Skeletal muscle tissue (tissue), 4 donors: Measurements from ENCODE around the gene BCL2L1. TPM values are rescaled to one million over a fixed set of nuclear protein-coding genes. Genes with fewer than 3 reads are reported as not detected.

Source experiments
- H3K27ac ChIP-seq: one replicate; pipeline ENCODE4 v1.7.0; 2013; ENCODE audit warnings: mild to moderate bottlenecking, low read depth, low read length, inconsistent platforms
- H3K27me3 ChIP-seq, 3 donors: one replicate each; pipeline ENCODE4 v1.7.0; 2013; ENCODE audit warnings: low read length in 3 of 3; ENCODE audit not compliant: control insufficient read depth in 3 of 3, insufficient read depth in 3 of 3
- H3K36me3 ChIP-seq, 3 donors: one replicate each; pipeline ENCODE4 v1.7.0; 2013; ENCODE audit warnings: low read length in 3 of 3; ENCODE audit not compliant: control insufficient read depth in 3 of 3, insufficient read depth in 3 of 3
- H3K4me1 ChIP-seq, 3 donors: one replicate each; pipeline ENCODE4 v1.7.0; 2013; ENCODE audit warnings: low read length in 3 of 3, mild to moderate bottlenecking in 3 of 3; ENCODE audit not compliant: control insufficient read depth in 3 of 3, insufficient read depth in 3 of 3
- H3K4me3 ChIP-seq, 3 donors: one replicate each; pipeline ENCODE4 v1.7.0; 2013; ENCODE audit warnings: low read length in 3 of 3
- H3K9ac ChIP-seq, 3 donors: one replicate each; pipeline ENCODE4 v1.7.0; 2013; ENCODE audit warnings: low read length in 3 of 3, mild to moderate bottlenecking in 3 of 3, moderate library complexity in 2 of 3, low read depth in 1 of 3
- H3K9me3 ChIP-seq, 3 donors: one replicate each; pipeline ENCODE4 v1.7.0; 2013; ENCODE audit warnings: low read length in 3 of 3; ENCODE audit not compliant: control insufficient read depth in 3 of 3
- total RNA-seq: library from RNA; depleted of rRNA; stranded (reverse); fragments of >200 nt; gene quantifications from one replicate; pipeline ENCODE4 v1.2.3, GENCODE V29; 2014
- donor health status: Osteomylitis.

Gene BCL2L1
- total RNA-seq, 1 donor from 2014 or later, result 44.9 TPM

DNA sequence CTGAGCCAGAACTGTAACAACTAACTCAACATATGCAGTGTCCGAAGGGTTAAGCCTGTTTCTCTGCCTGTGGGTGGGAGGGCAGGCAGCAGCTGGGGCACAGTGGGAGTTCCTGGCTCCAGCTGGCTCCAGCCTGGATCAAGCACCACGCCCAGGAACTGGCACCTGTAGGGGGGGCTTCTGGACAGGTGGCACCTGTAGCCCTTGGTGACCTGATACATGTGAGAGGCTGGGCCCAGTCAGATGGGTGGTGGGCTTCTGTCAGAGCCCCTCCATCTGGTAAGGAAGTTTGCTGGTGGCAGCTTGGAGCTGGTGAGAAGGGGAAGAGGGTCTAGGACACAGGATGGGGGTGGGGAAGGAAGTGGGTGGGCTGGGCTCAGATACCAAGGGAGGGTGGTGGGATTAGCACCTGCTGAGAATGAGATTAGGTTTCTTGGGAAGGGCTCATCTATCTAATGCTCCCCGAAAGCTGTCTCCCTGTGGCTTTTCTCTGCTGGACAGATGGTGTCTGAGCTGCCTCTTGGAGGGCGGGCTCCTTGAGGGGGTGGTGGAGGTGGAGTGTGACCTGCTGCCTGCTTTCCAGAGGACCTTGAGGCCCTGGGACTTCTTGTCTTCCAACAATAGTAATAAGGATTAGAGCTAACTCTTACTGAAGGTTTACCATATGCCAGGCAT, 28.5 kb downstream of the BCL2L1 start:
- H3K4me3 ChIP-seq, result no peak overlapping the region
- H3K9me3 ChIP-seq, result no peaks in the 10 kb centered on the region
- H3K27me3 ChIP-seq, result no peaks in the 10 kb centered on the region
- H3K36me3 ChIP-seq, result no peaks in the 10 kb centered on the region
- H3K9ac ChIP-seq, result no peak overlapping the region
- H3K27ac ChIP-seq, result no peak overlapping the region
- peaks cover 28 to 50% (median 44%) of the 10 kb centered on the region in 3 donors for H3K4me1 ChIP-seq

- Histone ChIP-seq H3K27ac (no peak overlapping the region), H3K27me3 (no peaks in the 10 kb centered on the region), H3K9me3 (no peaks in the 10 kb centered on the region), H3K9ac (no peak overlapping the region), H3K4me3 (no peak overlapping the region), H3K4me1 (peaks cover 20 to 43% (median 37%) of the 10 kb centered on the region in 3 donors), H3K36me3 (no peaks in the 10 kb centered on the region)
These were observed 29.3 kb downstream of the BCL2L1 start for GRCh38 chr20:31693402-31693801.

DNA sequence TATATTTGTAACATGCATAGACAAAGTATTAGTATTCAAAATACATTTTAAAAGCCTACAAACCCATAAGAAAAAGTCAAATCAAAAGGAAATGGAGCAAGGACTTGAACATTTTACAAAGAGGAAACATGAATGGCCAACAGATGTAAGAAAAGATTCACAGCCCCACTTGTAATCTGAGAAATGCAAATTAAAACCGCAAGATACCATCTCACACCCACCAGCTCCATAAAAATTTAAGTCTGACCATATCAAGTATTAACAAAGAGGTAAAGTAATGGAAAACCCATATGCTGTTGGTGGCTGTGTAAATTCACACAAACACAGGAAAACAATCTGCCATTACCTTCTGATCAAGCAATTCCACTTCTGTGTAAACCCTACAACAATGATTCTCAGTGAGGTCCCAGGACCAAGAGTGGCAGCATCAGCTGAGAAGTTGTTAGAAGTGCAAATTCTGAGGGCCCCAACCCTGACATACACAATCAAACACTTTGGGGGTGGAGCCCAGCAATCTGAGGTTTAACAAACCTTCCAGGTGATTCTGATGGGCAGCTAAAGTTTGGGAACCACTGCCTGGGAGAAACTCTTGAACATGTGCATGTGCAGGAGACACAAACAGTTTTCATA, 30.9 kb downstream of the BCL2L1 start:
- H3K36me3 ChIP-seq, result no peaks in the 10 kb centered on the region
- H3K9ac ChIP-seq, result no peak overlapping the region
- peaks cover 18 to 36% (median 31%) of the 10 kb centered on the region in 3 donors for H3K4me1 ChIP-seq

GRCh38 chr20:31690124-31690666, 32.5 kb downstream of the BCL2L1 start:
- H3K4me1 ChIP-seq, result peaks cover 19 to 23% (median 22%) of the 10 kb centered on the region in 3 donors
- H3K4me3 ChIP-seq, result no peak overlapping the region
- H3K9me3 ChIP-seq, result no peaks in the 10 kb centered on the region
- H3K36me3 ChIP-seq, result no peaks in the 10 kb centered on the region
- H3K9ac ChIP-seq, result no peak overlapping the region
- H3K27ac ChIP-seq, result no peak overlapping the region
- H3K27me3 ChIP-seq, result no peaks in the 10 kb centered on the region

More for the DNA sequence above, 30.9 kb downstream of the BCL2L1 start:
- Histone ChIP-seq H3K27ac (no peak overlapping the region), H3K4me3 (no peak overlapping the region), H3K9me3 (no peaks in the 10 kb centered on the region), H3K27me3 (no peaks in the 10 kb centered on the region)

- Histone ChIP-seq H3K4me3 (no peak overlapping the region), H3K27me3 (no peaks in the 10 kb centered on the region), H3K9me3 (no peaks in the 10 kb centered on the region), H3K36me3 (no peaks in the 10 kb centered on the region), H3K9ac (no peak overlapping the region), H3K4me1 (peaks cover 13 to 19% (median 15%) of the 10 kb centered on the region in 3 donors), H3K27ac (no peak overlapping the region)
These were observed 33.5 kb downstream of the BCL2L1 start for GRCh38 chr20:31689141-31689540.

DNA sequence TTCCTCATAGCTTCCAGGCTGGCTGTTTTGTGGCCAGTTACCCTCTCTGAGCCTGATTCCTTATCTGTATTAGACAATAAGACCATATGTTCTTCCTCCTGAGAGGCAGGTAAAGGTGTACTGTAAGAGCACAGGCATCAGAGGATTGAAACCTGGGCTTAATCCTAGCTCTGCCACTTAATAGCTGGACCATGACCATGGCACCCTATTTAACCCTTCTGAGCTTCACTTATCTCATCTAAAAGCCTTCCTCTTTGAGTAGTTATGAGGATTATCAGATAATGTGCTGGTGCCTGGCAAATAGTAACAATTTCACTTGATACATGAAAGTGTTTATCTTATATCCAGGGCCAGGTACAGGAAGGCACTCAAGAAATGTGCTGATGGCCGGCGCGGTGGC, 34.9 kb downstream of the BCL2L1 start:
- H3K9ac ChIP-seq, result no peak overlapping the region
- H3K4me3 ChIP-seq, result no peak overlapping the region
- H3K36me3 ChIP-seq, result no peaks in the 10 kb centered on the region
- H3K27ac ChIP-seq, result no peak overlapping the region
- H3K4me1 ChIP-seq, result peaks cover 13 to 16% (median 14%) of the 10 kb centered on the region in 3 donors
- H3K9me3 ChIP-seq, result no peaks in the 10 kb centered on the region
- H3K27me3 ChIP-seq, result no peaks in the 10 kb centered on the region

- H3K27ac ChIP-seq, result no peak overlapping the region
- H3K9ac ChIP-seq, result no peak overlapping the region
- H3K9me3 ChIP-seq, result no peaks in the 10 kb centered on the region
- no peaks in the 10 kb centered on the region for H3K27me3 ChIP-seq
- no peaks in the 10 kb centered on the region for H3K36me3 ChIP-seq
- H3K4me1 ChIP-seq, result peaks cover 14 to 20% (median 17%) of the 10 kb centered on the region in 3 donors
- H3K4me3 ChIP-seq, result no peak overlapping the region
These were observed 36.6 kb downstream of the BCL2L1 start for GRCh38 chr20:31685853-31686643.

GRCh38 chr20:31684153-31685015, 38.3 kb downstream of the BCL2L1 start:
- H3K9me3 ChIP-seq, result no peaks in the 10 kb centered on the region
- H3K9ac ChIP-seq, result no peak overlapping the region
- peaks cover 0 to under 1% (median 0%) of the 10 kb centered on the region in 3 donors for H3K36me3 ChIP-seq
- H3K4me1 ChIP-seq, result peaks cover 14 to 30% (median 26%) of the 10 kb centered on the region in 3 donors
- H3K4me3 ChIP-seq, result no peak overlapping the region
- no peaks in the 10 kb centered on the region for H3K27me3 ChIP-seq
- H3K27ac ChIP-seq, result no peak overlapping the region

GRCh38 chr20:31682927-31683326, 39.7 kb downstream of the BCL2L1 start:
- Histone ChIP-seq H3K9me3 (no peaks in the 10 kb centered on the region), H3K4me3 (no peak overlapping the region), H3K27me3 (no peaks in the 10 kb centered on the region), H3K27ac (no peak overlapping the region), H3K4me1 (peaks cover 22 to 44% (median 38%) of the 10 kb centered on the region in 3 donors), H3K9ac (no peak overlapping the region), H3K36me3 (peaks cover 2 to 6% (median 4%) of the 10 kb centered on the region in 3 donors)
